OCI-LY3 (cell line): ENCODE results near the gene DNM3.

Source experiments
- H2AFZ ChIP-seq: fragments of 200-600, 300-600 bp; shearing (Covaris generic); 2 replicates; pipeline ENCODE4 v1.6.0; 2014; ENCODE audit warnings: antibody characterized with exemption, low read depth, low read length
- H3K27ac ChIP-seq: fragments of 200-600, 300-600 bp; sonication (generic); 2 replicates; pipeline ENCODE4 v1.5.1; 2014; ENCODE audit warnings: mild to moderate bottlenecking, low read length, moderate library complexity, mixed read lengths
- H3K27me3 ChIP-seq: fragments of 200-600, 300-600 bp; sonication (generic); 2 replicates; pipeline ENCODE4 v1.6.1; 2014; ENCODE audit warnings: low read depth, low read length, mixed read lengths
- H3K36me3 ChIP-seq: fragments of 200-600, 300-600 bp; sonication (generic); replicated peaks from 2 replicates; pipeline ENCODE3; 2014; ENCODE audit warnings: low read depth, low read length, mixed read lengths
- H3K4me1 ChIP-seq: fragments of 300-600, 200-600 bp; sonication (generic); 2 replicates; pipeline ENCODE4 v1.6.1; 2014; ENCODE audit warnings: low read length, mixed read lengths
- H3K4me2 ChIP-seq: fragments of 200-600, 300-600 bp; sonication (generic); 2 replicates; pipeline ENCODE4 v1.6.1; 2014; ENCODE audit warnings: low read length, mixed read lengths
- H3K4me3 ChIP-seq: fragments of 300-600, 200-600 bp; sonication (generic); 2 replicates; pipeline ENCODE4 v1.5.1; 2014; ENCODE audit warnings: antibody characterized with exemption, mild to moderate bottlenecking, low read length, moderate library complexity
- H3K79me2 ChIP-seq: fragments of 300-600, 200-600 bp; shearing (Covaris generic); 2 replicates; pipeline ENCODE4 v1.6.1; 2014; ENCODE audit warnings: mild to moderate bottlenecking, low read length, mixed read lengths
- H3K9ac ChIP-seq: fragments of 300-600, 200-600 bp; shearing (Covaris generic); 2 replicates; pipeline ENCODE4 v1.6.0; 2014; ENCODE audit warnings: mild to moderate bottlenecking, low read length, moderate library complexity
- H3K9me3 ChIP-seq: fragments of 200-600, 300-600 bp; shearing (Covaris generic); 2 replicates; pipeline ENCODE4 v1.6.1; 2014; ENCODE audit warnings: low read length, mixed read lengths; ENCODE audit not compliant: insufficient read depth
- H4K20me1 ChIP-seq: fragments of 200-600, 300-600 bp; sonication (generic); 2 replicates; pipeline ENCODE4 v1.6.1; 2016; ENCODE audit warnings: low read length, mixed read lengths; ENCODE audit not compliant: insufficient read depth
- CTCF ChIP-seq: fragments of 200-600, 300-600 bp; sonication (generic); IDR thresholded peaks from 2 replicates; pipeline ENCODE4 v1.5.1; 2014; ENCODE audit warnings: antibody characterized with exemption, low read length, low read depth
- EZH2phosphoT487 ChIP-seq: fragments of 200-600 bp; shearing (Covaris generic); IDR thresholded peaks from 2 replicates; pipeline ENCODE4 v1.6.1; 2018; ENCODE audit warnings: antibody characterized with exemption, mixed run types, low read depth

Gene DNM3

DNA sequence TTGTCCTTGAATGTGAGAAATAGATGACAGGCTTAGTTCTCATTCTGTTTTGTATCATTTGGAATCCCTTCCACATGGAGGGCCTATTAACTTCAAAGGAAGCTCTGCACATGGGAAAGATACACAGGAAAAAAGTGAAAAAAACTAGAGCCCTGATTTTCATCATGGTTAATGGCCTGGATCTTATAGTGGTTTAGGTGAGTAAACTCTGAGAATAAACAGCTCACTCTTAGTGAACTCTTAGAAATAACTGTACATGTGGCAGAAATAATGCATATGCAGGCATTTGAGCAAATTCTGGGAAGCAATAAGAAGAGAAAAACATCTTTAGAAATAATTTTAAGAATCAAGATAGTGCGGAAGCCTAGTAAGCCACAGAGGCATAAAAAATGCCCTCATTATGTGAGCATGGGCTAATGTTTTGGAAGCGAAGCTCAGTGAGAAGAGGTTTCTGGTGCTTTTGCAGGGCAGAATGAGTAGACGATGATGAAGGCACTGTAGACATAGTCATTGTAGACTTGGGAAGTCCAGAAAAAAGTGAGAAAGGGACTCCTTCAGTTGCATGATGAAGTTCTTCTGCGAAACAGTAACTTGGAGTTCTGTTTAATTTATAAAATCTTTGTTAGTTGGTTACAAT lies 279.9 kb downstream of the DNM3 start:
- TF ChIP-seq CTCF (no peak), EZH2phosphoT487 (no peak)
- Histone ChIP-seq H3K9ac (no peak overlapping the region), H3K79me2 (no peaks in the 10 kb centered on the region), H3K4me3 (no peak overlapping the region), H3K4me2 (no peak overlapping the region), H3K36me3 (no peaks in the 10 kb centered on the region), H3K27ac (no peak overlapping the region), H3K9me3 (no peaks in the 10 kb centered on the region), H3K27me3 (no peaks in the 10 kb centered on the region), H3K4me1 (no peaks in the 10 kb centered on the region), H2AFZ (no peak overlapping the region), H4K20me1 (no peaks in the 10 kb centered on the region)

- Histone ChIP-seq H3K4me2 (no peak overlapping the region), H3K4me3 (no peak overlapping the region), H3K9me3 (no peaks in the 10 kb centered on the region), H3K36me3 (no peaks in the 10 kb centered on the region), H3K79me2 (no peaks in the 10 kb centered on the region), H3K9ac (no peak overlapping the region), H3K27me3 (no peaks in the 10 kb centered on the region), H3K27ac (no peak overlapping the region), H3K4me1 (no peaks in the 10 kb centered on the region), H4K20me1 (no peaks in the 10 kb centered on the region), H2AFZ (no peak overlapping the region)
- TF ChIP-seq CTCF (no peak), EZH2phosphoT487 (no peak)
Measured at GRCh38 chr1:172122381-172122780, 281.1 kb downstream of the DNM3 start.

GRCh38 chr1:172125250-172125649 lies 284.0 kb downstream of the DNM3 start:
- Histone ChIP-seq H3K9me3 (peaks cover 18% of the 10 kb centered on the region; the same call in 1 of the 2 replicates), H3K79me2 (no peaks in the 10 kb centered on the region), H3K4me2 (no peak overlapping the region), H3K4me3 (no peak overlapping the region), H3K27ac (no peak overlapping the region), H4K20me1 (no peaks in the 10 kb centered on the region), H3K9ac (no peak overlapping the region), H3K4me1 (no peaks in the 10 kb centered on the region), H3K27me3 (no peaks in the 10 kb centered on the region), H2AFZ (no peak overlapping the region), H3K36me3 (no peaks in the 10 kb centered on the region)
- TF ChIP-seq EZH2phosphoT487, result no peak
- no peak for TF ChIP-seq CTCF

GRCh38 chr1:172125812-172126430 lies 284.6 kb downstream of the DNM3 start:
- Histone ChIP-seq H3K9ac (no peak overlapping the region), H3K9me3 (peaks cover 18% of the 10 kb centered on the region; the same call in 1 of the 2 replicates), H4K20me1 (no peaks in the 10 kb centered on the region), H2AFZ (no peak overlapping the region), H3K79me2 (no peaks in the 10 kb centered on the region), H3K36me3 (no peaks in the 10 kb centered on the region), H3K27me3 (no peaks in the 10 kb centered on the region), H3K27ac (no peak overlapping the region), H3K4me3 (no peak overlapping the region), H3K4me1 (no peaks in the 10 kb centered on the region), H3K4me2 (no peak overlapping the region)
- TF ChIP-seq EZH2phosphoT487, result no peak
- TF ChIP-seq CTCF, result no peak
